ENCODE results near the gene C6orf118. TPM values are rescaled to one million over a fixed set of nuclear protein-coding genes. Genes with fewer than 3 reads are reported as not detected.

C6orf118 gene
- total RNA-seq: under 0.01 TPM in 1 of 2 replicates, not detected in the other

GRCh38 chr6:165308926-165309731 lies at the start of gene C6orf118:
C6orf118 (minus strand) TSS chr6:165309605; CDS start chr6:165309586, 19 bp downstream.

Data from subcutaneous preadipocyte (primary cell).